Activated naive CD4-positive, alpha-beta T cell treated with Interleukin-2 at 50 U/mL for 16 hours (primary cell): ENCODE measurements around the gene GOLGA6A.
A peak's percentile ranks its signal among the peaks of the same experiment; 100 is the strongest.
"Not testable (repeated sequence)": the region's sequence is repeated elsewhere in the genome, so short reads cannot be mapped to it uniquely, and the experiment has no call there.

Experiments
- DNase-seq: peaks from one replicate; pipeline ENCODE4 v3.0.0-alpha.2; 2020

GOLGA6A gene

GRCh38 chr15:74082450-74082849 lies at the start of gene GOLGA6A:
Gene GOLGA6A, minus strand, starts transcription at chr15:74082550. Its CDS starts 41 bp downstream, at chr15:74082509.
- DNase-seq, result not testable (repeated sequence)

DNA sequence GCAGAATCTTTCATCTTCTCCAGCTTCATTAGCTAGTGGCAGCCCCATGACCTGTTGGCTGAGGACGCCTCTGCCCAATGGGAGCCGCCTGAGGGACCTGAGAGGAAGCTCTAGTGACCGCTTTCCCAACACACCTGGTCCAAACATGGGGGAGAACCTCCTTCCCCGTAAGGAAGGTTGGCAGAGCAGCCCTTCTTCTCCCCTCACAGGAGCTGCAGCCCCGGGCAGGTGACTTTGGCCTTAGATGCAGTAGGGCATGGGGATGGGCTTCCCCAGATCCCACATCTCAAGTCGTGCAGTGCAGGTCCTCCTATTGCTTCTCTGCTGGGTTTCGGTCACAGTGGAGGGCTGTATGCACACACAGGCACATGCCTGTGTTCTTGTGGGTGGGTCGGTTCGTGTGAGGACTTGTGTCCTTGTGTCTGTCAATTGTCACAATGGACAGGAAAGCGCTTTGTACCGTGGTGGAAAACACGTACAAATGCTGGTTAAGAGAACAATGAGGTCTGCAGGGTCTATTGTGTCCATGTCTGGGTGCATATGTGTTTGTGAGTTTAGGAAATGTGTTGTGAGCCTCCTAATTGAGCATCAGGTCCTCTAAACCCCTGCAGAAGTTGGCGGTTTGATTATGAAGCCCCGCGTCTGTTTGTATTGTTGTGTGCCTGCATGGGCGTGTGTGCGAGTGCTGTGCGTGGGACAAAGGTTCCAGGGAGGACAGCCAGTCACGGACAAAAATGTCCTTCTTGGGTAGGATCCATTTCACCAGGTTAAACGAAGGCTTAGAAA lies 49.5 kb upstream of the GOLGA6A start:
- no peak for DNase-seq

DNA sequence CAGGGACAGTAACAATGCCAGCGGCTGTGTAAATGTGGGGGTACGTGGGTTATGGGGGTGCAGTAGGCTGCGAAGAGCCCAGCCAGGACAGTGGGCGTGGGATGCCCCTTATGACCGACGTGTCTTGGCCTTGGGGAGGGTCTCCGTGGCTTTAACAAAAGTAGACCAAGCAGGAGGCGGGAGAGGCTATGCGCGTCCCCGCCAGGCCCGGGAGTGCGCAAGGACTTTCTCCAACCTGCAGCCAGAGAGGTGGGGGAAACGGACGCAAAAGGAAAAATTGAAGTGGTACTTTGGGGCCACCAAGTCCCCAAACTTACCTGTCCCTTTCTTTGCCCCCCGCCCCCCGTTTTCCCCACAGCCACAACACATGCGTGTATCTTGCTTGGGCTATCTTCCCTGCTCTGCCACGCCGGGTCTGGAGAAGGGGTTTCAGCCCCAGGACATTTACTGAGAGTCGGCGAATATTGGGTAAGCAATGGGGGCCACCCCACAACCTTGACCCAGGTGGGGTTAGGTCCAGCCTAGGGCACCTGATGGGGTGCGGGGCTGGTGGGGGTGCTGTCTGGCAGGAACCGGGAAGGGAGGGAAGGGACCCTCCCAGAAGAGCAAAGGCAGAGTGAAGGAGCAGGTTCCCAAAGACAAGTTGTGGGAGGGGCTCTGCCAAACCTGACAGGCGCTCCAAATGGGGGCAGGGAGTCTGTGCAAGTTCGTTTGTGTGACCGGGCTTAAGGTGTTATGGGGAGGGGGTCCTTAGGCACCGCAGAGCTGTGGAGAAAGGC lies 48.7 kb upstream of the GOLGA6A start:
- no peak for DNase-seq

DNA sequence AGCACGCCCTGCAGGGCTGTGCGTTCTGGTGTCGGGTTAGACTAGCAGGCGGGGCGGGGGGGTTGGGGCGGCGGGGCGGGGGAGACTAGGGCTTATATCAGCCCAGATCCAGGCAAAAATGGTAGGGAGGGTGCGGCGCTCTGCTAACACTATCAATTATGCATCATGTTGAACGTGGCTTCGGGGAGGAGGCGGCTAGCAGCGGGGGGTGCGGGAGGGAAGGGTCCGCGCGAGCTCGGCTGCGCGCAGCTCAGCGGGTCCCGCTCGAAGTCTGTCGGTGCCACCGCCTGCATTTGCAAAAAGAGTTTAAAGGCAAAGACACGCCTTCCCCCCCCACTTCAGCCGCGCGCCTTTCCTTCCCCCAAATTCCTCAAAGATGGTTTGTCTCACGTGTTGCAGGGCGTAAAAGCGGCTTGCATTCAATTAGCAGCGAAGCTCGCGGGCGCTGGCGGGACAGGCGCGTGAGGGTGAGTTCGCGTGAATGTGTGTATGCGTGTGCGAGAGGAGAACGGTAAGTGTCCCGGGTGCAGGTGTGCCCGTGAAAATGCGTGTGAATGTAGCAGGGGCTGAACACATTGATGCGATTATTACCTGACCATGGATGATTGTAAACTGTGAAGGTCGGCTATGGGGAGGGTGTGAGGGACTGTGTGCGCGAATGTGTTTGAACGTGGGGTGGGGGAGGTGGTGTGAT lies 48.0 kb upstream of the GOLGA6A start, which contains the start of gene ISLR2:
Gene ISLR2 (plus strand): TSS at position 432 of the 694 bp plus-strand sequence. CDS start 2,169 bp downstream, outside the sequence.
- DNase-seq, result no peak

DNA sequence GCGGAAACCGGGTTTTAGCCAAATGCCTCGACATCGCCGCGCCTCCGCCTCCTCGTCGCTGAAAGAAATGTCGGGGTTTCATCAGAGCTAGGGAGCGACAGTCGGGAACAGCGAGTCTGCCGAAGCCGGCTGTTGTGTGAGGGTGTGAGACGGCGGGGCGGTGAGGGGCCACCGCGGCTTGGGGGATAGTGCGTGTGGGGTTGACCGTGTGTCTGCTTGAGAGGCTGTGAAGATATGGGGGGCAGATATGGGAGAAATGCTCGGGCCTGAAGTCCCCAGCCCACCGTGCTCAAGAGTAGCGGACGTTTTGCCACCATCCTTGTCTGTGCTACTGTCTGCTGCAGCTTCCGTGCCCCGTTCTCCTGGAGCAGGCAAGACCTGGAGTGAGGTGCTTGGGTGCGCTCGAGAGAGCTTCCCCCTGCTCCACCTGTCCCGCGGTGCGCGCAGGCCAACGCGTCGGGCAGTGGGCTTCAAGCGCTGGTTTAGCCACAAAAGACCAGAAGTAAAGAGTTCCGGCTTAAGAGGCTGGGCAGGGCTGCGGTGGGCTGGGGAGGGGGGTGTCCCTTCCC lies 47.3 kb upstream of the GOLGA6A start:
- DNase-seq, result no peak

DNA sequence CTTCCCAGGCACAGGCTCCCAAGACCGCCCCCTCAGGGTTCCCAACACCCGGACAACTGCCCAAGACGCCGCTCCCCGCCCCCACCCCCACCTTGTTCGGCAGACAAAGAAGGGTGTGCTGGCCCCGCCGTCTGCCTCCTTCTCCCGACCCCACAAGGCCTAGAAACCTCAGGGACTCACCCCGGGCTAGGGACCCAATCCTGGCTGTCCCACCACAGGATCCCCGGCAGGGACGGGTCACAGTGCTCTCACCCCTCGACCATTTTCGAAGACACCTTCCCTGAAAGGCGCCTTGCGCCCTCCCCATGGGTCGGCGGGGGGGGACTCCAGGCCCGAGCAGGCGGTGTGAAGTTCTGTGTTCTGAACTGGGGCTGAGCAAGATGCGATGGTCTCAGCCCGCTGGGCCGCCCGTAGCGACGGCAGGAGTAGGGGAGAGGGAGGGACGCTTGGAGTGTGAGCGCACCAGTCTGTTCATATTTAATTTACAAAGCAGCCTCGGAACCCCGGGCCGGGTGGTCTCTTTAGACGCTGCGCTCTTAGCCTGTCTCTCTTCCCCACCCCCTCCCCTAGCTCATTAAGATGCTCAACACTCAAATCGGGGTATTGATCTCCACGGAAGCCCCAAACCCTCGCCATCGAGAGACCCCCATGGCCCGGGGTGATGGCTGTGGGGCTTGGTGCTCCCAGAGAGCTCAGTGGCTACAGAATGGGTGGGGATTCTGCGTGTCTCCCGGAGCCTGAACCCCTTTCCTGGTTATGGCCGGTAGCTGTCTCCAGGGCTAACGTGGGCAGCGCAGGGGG lies 46.6 kb upstream of the GOLGA6A start:
- no peak for DNase-seq

GRCh38 chr15:74127954-74128784 lies 45.8 kb upstream of the GOLGA6A start:
- DNase-seq, result no peak

GRCh38 chr15:74127255-74127953 lies 45.1 kb upstream of the GOLGA6A start:
- peak; percentile 85 for DNase-seq

- DNase-seq, result no peak
Observed at GRCh38 chr15:74124759-74125158, 42.4 kb upstream of the GOLGA6A start.

GRCh38 chr15:74124196-74124595 lies 41.8 kb upstream of the GOLGA6A start:
- DNase-seq, result no peak

DNA sequence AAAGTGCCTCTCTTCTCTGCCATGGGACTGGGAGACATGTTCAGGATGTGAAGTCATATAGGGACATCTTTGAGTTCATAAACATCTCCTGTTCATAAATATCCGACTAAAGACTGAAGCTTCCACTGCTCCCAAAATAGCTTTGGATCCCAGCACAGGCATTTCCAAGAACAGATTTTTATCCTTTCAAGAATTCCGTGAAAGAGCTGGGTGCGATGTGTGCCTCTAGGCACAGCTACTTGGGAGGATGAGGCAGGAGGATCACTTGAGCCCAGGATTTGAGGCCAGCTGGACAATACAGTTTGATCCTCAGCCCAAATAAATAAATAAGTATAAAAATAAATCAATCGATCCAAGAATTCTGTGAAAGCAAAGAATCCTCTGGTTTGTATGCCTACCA lies 41.3 kb upstream of the GOLGA6A start:
- no peak for DNase-seq

- DNase-seq, result no peak
Observed at GRCh38 chr15:74123131-74123429, 40.7 kb upstream of the GOLGA6A start.

DNA sequence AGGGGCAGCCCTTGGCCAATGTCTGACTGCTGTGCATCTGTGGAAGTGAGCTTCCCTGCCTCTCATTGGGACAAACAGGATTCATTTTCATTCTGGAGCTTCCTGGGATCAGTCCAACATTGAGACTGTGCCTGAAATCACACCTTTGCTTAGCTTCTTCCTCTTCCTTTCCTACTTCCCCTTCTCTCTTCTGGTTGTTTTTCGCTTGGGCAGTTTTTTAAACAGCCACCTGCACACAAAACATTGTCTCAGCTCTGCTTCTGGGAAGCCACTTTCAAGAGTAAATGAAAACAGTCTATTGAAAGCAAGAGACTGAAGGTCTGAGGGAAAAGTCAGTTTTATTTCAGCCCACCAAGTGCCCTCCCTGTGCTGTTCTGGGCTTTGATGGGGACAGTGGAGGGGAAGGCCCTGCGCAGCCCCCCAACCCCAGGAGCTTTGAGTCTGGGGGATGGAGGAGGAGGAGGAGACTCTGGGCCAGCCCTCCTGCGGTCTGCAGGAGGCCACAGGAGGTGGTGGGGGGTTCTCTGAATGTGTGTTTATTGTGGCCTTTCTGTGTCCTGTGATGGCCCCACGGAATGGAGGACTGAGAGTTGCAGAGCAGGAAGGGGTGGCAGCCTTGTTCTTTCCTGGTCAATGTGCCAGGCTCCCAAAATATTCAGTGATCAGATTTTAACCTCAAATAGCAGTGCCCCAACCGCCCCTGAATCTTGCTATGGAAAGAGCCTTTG lies 40.2 kb upstream of the GOLGA6A start:
- DNase-seq, result no peak

DNA sequence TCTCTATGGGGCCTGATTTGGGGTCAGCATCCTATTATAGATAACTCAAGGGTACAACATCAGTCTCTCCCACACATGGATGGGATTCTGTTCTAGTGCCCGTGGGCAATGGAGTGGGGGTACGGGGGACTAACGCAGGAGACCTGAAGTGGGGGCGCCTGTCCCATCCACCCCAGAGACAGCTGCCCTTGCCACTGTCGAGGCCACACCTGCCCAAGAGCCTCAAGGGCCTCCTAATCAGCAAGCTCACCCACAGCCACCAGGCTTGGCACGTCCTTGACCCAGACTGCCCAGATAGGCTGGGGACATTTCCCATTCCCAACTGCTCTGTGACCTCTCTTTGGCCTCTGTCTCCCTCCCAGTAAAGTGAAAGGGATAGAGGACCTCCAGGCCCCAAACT lies 39.5 kb upstream of the GOLGA6A start:
- DNase-seq, result no peak

GRCh38 chr15:74121039-74121438 lies 38.7 kb upstream of the GOLGA6A start:
- DNase-seq, result no peak

DNA sequence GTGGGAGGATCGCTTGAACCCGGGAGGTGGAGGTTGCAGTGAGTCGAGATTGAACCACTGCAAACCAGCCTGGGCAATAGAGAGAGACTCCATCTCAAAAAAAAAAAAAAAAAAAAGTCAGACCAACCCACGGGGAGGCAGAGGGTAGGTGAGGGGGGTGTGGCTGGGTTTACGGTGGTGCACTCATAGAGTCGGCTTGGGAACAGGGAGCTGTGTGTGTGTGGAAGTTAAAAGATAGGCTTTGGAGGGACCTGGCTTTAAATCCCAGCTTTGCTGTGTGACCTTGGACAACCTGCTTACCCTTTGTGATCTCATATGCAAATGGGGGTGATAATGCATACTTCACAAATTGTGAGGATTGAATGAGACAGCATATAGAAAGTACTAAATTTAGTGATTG lies 38.1 kb upstream of the GOLGA6A start:
- DNase-seq, result no peak

DNA sequence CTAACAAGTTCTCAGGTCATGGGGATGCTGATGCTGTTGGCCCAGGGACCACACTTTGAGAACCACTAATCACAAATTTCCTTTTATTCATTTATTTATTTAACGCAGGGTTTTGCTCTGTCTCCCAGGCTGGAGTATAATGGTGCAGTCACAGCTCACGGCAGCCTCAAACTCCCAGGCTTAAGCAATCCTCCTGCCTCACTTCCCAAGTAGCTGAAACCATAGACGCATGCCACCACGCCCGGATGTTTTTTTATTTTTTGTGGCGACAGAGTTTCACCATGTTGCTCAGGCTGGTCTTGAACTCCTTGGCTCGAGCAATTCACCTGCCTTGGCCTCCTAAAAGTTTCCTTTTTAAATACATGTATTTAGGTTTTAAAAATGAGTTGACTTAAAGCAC lies 27.4 kb upstream of the GOLGA6A start:
- no peak for DNase-seq

GRCh38 chr15:74108611-74109010 lies 26.3 kb upstream of the GOLGA6A start:
- not testable (repeated sequence) for DNase-seq

DNA sequence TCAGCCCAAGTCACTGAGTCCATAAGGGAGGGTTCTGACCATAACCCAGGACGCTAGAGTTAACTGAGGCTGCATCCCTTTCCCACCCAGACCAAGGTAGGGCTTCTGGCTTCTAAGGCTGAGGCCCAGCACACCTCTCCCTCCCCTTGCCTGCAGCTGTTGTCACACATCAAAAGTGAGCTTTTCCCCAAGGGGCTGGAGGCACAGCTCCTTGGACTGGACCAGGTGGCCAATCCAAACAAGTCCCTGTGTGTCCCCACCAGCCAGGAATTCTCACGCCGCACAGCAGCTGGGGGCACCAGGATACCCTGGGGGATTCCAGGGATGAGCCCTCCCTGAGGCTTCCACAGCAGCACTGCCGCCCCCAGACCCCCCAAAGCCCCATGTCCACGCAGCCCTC lies 25.8 kb upstream of the GOLGA6A start:
- no peak for DNase-seq
